CMK (cell line): ENCODE data around the gene IRF9.

Source experiments
- DNase-seq: peaks from one replicate; pipeline ENCODE4 v3.0.0-alpha.2; 2010; ENCODE audit warnings: low read depth

The IRF9 gene

DNA sequence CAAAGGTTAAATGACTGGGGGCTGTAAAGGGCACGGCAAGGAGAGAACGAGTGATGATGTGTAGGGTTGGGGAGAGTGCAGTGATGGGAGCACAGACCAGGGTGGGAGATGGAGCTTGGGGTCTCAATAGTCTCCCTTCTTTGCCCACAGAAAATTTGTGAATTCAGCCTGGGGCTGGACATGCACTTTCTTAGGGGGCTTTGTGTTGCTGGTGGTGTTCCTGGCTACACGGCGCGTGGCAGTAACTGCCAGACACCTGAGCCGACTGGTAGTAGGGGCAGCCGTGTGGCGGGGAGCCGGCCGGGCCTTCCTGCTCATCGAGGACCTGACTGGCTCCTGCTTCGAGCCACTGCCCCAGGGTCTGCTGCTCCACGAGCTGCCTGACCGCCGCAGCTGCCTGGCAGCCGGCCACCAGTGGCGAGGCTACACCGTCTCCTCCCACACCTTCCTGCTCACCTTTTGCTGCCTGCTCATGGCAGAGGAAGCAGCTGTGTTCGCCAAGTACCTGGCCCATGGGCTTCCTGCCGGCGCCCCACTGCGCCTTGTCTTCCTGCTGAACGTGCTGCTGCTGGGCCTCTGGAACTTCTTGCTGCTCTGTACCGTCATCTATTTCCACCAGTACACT lies 28.9 kb upstream of the IRF9 start:
- no peak for DNase-seq

DNA sequence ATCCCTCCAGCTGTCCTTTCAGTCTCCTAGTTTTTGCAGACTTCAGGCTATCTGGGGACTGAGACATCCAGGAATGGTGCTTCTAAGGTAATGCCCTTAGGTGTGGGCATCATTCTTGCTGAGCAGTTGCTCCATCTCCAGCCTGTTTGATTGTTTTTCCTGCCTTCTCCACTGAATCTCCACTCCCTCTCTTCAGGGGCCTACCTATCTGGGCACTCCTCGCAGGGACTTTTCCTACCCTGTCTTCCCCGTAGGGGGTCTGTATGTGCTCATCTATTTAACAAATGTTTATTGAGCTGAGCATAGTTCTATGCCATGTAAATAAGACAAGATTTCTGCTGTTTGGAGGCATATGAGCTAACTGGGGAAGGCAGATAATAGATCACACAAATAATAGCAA lies 28.1 kb upstream of the IRF9 start:
- DNase-seq: no peak

DNA sequence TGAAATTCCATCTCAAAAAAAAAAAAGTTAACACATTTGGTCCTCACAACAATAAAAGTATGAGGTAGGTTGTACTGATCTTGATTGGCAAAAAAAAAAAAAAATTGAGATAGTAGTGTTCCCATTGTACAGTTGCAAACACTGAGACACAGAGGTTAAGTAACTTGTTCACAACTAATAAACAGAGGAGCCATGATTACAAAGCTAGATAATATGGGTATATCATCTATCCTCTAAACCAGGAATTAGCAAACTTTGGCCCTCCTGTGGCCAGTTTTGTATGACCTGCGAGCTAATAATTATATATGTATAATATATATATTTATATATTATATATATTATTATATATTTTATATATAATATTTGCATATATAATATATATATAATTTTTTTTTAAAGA lies 27.3 kb upstream of the IRF9 start:
- DNase-seq: no peak

DNA sequence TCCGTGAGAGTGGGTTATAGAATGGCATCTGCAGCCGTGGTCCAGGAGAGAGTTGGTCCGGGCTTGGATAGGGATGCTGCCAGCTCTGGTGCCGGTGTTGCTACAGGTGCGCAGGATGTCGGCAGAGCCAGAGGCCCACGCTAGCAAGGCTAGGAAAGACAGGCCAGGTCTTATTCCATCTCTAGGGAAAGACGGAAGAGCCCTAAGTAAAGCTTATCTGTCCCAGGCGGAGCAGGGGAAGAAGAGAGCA lies 25.6 kb upstream of the IRF9 start:
- DNase-seq: no peak

DNA sequence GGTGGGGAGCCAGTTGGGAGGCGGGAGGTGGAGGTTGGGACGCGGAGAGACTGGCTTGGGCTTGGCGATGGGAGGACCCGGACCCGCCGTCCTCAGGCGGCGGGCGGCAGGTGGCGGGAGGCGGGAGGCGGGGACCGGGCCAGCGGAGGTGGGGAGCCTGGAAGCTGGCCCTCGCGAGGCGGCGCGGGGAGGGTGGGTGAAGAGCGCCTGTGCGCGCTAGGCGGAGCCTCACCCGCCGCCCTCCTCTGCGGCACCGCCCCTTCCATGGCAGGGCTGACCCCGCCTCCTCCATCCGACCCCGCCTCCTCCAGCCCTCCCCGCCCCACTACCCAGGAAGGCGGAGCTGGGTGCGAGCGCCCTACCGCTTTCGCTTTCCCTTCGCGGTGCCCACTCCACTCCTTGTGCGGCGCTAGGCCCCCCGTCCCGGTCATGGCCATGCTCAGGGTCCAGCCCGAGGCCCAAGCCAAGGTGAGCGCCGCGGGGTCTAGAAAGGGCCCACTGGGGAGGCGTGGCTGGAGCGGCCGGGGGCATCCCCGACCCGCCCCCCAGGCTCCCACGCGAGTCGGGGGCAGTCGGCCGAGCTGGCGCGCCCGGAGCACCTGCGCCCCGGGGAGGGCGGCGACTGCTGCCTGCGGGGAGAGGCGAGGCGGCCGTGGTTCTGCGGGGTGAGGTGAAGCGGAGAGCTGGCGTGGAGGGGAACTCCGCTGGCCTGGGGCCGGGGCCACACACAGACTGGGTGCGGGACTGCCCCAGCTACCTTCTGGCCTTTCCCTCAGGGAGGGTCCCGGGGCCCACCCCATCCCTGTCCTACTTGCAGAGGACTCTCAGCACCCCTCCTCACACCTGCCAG lies 25.0 kb upstream of the IRF9 start, which contains the start of gene PSME1:
Gene PSME1, plus strand, starts transcription at position 361 of the 850 bp plus-strand sequence. Its CDS starts 69 bp downstream, at position 430.
- peak; percentile 71 for DNase-seq

DNA sequence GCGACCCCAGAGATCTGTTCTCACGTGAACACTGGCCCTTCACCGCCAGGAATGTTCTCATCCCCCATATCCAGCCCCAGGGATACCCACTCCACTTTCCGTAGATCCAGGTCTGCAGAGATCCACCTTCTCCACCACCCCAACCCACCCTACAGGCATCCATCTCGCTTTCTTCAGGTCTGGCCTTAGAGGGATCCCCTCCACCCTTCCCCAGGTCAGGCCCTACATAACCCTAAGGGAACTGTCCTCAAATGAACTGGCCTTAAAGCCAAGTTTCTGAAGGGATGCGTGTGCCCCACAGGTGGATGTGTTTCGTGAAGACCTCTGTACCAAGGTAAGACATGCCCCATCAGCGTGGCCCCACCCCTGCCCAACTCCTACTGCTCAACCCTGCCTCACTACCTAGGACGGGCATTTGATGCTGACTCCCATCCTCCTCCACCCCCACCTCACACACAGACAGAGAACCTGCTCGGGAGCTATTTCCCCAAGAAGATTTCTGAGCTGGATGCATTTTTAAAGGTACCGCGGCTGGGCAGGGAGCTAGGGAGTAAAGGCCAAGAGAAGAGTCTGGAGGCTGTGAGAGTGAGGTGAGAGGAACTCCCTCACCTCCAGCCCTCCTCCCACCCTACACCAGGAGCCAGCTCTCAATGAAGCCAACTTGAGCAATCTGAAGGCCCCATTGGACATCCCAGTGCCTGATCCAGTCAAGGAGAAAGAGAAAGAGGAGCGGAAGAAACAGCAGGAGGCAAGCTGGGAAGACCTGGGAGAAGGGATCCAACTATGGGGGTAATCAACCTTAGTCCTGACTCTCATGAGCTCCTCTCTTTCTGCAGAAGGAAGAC lies 24.2 kb upstream of the IRF9 start:
- DNase-seq: no peak

DNA sequence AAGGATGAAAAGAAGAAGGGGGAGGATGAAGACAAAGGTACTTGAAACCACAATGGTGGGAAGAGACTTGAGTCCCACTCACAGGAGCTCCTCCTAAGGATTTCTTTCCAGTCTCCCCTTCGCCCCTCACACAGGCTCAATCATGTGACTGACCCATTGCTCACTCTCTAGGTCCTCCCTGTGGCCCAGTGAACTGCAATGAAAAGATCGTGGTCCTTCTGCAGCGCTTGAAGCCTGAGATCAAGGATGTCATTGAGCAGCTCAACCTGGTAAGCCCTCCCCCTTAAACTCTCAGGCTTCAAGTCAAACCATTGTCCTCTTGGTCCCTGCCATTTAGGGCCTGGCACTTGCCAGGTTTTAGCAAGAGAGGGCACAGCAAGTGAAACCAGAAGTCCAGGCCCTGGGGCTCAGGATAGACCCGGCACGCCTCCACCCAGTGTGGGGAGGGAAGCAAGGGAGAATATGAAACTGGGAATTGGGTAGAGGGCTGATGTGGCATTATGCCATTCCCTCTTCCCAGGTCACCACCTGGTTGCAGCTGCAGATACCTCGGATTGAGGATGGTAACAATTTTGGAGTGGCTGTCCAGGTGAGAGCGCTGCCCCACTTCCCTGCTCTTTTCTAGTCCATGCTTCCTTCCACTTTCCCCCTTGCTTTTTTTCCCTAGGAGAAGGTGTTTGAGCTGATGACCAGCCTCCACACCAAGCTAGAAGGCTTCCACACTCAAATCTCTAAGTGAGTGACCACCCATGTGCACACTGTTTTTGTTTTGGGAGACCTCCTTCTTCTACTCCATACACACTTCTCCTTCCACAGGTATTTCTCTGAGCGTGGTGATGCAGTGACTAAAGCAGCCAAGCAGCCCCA lies 23.3 kb upstream of the IRF9 start:
- no peak for DNase-seq

DNA sequence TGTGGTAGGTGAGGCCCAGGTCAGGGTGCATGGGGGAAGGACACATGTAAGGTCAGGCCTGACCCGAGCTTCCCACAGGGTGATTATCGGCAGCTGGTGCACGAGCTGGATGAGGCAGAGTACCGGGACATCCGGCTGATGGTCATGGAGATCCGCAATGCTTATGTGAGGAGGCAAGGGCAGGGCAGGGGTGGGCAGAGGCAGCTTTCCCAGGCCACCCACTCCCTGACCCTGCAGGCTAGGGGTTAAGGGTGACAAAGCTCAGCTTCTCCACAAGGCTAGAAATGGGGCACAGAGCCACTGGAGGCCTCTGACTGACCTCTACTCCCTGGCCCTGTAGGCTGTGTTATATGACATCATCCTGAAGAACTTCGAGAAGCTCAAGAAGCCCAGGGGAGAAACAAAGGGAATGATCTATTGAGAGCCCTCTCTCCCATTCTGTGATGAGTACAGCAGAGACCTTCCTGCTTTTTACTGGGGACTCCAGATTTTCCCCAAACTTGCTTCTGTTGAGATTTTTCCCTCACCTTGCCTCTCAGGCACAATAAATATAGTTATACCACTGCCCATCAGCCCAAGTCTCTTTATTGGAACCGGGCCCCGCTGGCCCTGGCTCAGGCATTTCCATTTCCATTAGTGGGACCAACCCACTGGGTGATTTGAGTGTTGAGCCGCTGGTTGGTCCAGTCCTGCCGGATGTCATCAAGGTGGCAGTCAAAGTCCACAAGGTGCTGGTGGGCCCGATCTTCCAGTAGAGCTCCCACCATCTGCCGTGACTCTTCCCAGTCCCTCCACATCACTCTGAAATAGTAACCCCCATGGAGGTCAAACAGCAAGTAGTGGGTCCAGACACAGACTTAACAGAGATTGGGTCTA lies 22.4 kb upstream of the IRF9 start:
- DNase-seq: no peak

DNA sequence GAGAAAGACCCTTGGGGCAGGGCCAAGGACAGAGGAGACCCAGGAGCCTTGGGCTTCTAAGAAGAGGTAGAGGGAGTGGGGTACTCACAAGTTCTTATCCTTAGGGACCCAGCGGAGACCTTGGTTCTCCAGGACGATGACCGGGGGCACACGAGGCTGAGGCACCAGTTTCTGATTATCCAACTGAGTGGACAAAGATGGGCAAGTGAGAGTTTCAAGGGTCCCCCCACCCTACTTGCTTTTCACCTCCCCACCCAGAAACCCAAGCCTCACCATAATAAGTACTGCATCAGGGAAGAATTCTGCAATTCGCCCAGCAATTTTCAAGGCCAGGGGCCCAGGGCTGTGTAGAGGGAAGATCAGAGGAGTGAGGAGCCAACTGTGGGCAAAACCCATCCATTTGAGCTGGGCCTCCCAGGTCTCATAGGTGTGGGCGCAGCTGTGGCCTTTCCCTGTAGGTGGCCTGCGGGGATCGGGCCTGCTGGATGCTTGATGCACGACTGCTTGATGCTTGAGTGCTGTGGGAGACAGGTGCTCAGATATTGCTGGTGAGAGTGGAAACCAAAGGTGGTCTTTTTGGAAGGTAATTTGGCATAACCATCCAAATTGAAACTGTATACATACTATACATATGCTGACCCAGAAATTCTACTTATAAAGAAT lies 21.7 kb upstream of the IRF9 start:
- DNase-seq: no peak

DNA sequence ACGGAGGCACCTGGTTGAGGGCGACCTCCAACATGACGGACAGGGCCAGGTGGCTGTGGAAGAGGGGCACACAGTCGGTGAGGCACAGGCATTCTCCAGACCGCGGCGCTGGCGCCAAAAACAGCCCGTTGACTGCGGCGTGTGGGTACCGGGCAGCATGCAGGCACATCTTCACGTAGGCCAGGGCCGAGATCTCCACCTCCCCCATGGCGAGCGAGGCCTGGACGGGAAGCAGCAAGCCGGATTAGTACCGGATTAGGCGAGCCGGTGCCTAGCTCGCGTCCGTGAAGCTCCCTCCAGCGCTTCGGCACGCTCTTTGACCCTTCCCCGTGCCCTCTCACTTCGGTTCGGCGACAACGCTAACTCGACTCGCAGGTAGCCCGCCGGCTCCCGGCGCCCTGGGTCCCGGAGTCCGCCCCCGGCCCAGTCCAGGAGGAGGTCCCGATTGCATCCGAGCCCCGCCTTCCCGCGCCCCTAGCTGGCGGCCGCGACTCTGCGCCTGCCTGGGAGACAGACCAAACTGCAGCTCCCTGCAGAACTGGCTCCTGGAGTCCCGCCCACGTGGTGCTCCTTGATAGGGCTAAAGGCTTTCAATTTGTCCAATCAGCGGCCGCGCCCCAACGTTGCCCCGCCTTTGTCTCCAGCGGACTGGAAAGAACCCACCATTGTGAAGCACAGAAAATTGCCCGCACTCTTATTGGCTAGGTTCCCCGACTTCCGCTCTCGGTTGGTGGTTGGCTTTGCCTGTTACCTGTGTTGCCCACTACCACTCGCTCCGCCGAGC lies 19.8 kb upstream of the IRF9 start, which contains the start of gene EMC9:
Gene EMC9, minus strand, starts transcription at position 495 of the 784 bp plus-strand sequence. Its CDS starts 287 bp downstream, at position 208.
- peak; percentile 95 for DNase-seq

DNA sequence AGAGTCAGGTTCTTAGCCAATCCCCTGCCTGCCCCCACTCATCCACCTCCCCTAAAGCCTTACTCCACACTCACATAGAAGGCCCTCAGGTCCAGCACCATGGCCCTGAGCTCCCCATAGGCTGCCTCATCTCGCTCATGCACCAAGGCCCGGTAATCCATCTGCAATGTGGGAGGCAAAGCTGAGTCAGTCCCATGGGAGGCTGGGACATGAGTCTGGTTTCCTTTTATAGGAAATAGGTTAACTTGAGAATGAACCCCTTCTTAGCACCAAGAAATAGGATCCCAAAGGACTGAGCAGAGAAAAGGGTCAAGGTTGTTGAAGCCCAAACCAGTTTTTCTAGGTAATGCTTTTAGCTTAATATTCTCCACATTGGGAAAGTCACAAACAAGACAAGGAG lies 17.6 kb upstream of the IRF9 start:
- DNase-seq: no peak

DNA sequence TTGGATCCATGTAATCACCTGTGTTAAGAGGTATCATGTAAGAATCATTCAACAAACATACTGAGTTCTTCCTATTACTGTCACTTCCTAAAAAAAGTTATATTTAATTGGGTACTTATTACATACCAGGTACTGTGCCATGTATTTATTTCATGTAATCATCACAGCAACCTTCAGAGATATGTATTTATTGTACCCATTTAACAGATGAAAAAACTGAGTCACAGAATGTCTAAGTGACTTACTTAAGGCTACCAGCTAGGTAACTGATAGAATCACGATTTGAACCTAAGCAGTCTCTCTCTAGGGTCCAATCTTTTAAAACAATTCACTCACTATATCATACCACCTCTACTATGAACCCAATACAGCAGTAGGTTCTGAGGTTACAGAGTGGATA lies 16.6 kb upstream of the IRF9 start:
- no peak for DNase-seq

DNA sequence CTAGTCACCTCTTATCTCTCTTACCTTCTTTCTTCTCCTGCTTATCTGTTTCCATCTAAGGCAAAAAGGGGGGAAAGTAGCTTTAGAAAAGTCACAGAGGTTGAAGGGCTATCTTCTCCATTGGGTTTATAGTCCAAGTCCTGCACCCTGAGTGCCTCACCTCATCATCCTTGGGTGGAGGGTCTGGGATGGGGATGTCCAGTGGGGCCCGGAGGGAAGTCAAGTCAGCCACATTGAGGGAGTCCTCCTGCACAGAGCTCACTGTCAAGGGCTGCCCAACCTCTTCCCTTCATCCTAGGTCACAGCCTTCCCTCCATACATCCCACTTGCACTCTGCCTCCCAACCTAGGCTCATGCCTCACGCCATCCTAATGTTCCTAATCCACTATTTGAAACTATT lies 15.8 kb upstream of the IRF9 start:
- no peak for DNase-seq

DNA sequence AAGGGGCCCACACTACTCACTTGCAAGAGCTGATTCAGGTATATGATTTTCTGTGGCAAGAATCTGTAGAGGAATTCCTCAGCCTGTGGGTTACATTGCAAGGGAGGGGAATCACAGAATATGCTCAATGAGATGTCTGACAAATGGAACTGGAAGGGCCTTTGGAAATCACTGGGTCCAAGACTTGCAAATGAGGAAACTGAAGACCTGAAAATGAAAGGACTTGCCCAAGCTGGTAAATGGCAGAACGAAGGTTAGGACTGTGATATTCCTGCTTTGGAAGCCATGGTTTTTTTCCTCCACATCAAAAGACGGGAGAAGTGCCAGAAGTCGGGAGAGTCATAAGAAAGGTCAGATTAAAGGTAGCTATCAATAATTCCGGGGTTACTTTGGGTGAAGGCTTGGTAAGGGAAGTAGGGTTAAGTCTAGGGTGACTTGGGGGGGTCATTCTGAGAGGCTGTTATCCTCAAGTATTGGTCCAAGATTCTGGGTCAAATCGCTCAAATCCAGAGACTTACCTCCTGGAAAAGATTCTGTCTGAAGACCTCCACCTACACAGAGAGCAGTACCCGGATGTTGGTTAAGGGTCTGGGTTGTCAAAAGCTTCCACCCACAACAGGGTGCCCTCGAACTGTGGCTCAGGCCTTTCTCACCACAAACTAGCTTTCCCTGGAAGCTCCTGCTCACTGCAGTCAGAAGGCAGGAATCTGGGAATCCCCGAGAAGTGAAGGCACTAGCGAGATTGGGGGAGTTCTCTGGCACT lies 15.2 kb upstream of the IRF9 start:
- DNase-seq: no peak

DNA sequence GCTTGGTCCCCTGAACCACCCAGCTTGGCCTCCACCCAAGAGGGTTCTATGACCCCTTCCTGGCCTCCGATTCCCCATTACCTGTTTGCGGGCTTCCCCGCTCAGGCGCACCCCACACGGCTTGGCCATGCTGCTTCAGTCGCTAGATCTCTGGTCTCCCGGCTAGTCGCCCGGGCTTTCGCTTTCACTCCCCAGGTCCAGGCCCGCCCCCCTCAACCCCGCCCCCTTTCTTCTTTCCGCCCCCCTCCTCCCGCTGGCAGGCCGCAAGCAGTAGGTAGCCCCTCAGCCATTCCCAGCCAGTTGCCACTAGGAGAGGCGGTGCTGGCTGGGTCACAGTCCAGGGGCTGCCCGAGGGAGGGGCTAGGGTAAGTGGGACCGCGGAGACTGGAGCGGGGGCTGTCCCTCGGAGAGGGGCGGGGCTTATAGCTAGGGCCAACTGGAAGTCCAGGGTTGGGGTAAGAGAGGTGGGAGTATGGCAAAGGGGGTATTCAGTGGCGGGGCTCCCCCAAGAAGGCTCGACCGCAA lies 14.6 kb upstream of the IRF9 start, which contains the start of gene PSME2:
Gene PSME2, minus strand, starts transcription at position 158 of the 525 bp plus-strand sequence. Its CDS starts 29 bp downstream, at position 129.
- peak; percentile 93 for DNase-seq

DNA sequence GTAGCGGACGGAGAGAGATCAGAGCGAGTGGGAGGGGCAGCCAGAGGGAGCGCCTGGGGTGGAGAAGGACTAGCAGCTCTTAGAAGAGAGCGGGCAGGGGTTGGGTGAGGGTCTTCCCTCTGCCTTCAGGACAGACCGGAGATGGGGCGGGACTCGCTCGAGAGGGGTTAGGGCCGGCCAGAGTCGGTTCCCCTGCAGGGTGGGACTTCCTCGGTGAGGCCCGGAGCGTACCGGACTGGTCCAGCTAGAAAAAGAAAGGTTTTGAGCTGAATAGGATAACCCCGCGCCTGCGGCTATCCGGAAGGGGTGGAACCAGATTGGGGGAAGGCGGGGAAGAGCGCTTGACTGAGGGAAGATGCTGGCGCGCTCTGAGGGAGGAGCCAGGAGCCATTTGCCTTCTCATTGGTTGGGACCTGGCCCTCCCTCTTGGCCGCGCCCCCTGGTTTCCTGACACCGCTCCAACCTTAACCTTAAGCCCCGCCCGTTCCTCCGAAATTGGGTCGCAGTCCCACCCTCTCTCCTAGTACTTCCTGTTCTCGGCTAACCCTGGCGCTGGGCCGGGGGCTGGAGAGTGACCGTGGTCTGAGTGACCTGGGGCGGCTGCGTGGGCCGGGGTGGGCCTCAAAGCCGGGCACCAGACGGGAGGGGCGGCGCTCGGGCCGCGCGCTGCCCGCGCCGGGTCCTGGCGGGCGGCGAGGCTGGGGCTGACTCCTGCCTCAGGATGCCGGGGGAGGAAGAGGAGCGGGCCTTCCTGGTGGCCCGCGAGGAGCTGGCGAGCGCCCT lies 13.9 kb upstream of the IRF9 start, which contains the start of gene RNF31:
Gene RNF31, plus strand, starts transcription at position 521 of the 783 bp plus-strand sequence. Its CDS starts 201 bp downstream, at position 722.
- peak; percentile 93 for DNase-seq

DNA sequence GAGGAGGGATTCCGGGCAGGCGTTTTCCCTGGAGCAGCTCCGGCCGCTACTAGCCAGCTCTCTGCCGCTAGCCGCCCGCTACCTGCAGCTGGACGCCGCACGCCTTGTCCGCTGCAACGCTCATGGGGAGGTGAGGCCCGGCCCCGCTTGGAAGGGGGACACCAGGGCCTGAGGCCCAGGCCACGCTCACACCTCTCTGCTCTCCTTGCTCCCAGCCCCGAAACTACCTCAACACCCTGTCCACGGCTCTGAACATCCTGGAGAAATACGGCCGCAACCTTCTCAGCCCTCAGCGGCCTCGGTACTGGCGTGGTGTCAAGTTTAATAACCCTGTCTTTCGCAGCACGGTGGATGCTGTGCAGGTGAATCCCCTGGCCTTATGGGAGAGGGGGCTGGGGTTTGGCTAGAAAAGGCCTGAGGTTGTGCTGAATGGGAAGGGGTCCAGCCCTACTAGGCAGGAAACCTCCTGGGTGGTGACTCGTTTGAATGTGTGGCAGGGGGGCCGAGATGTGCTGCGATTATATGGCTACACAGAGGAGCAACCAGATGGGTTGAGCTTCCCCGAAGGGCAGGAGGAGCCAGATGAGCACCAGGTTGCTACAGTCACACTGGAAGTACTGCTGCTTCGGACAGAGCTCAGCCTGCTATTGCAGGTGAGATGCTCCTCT lies 13.2 kb upstream of the IRF9 start:
- no peak for DNase-seq
